Activated naive CD8-positive, alpha-beta T cell treated with anti-CD3 and anti-CD28 coated beads, Interleukin-2, amount 50 U/mL, for 24 hours (primary cell): ENCODE data around the gene TNFRSF1A.

Experiments
- ATAC-seq: fragments of 150-1000 bp; cut with Tn5 transposase; one replicate; pipeline ENCODE4 v1.10.0; 2021
- DNase-seq: peaks from one replicate; pipeline ENCODE4 v3.0.0; 2021
- H3K27ac Mint-ChIP-seq: one replicate; pipeline ENCODE4 v1.8.0; 2021; ENCODE audit warnings: mild to moderate bottlenecking, mixed read lengths
- H3K27me3 Mint-ChIP-seq: one replicate; pipeline ENCODE4 v1.8.0; 2021; ENCODE audit warnings: mixed read lengths
- H3K36me3 Mint-ChIP-seq: one replicate; pipeline ENCODE4 v1.8.0; 2021; ENCODE audit warnings: low read depth, mixed read lengths
- H3K4me1 Mint-ChIP-seq: one replicate; pipeline ENCODE4 v1.8.0; 2021; ENCODE audit warnings: mixed read lengths
- H3K4me3 Mint-ChIP-seq: one replicate; pipeline ENCODE4 v1.8.0; 2021; ENCODE audit warnings: mild to moderate bottlenecking, moderate library complexity, mixed read lengths
- H3K9me3 Mint-ChIP-seq: one replicate; pipeline ENCODE4 v1.8.0; 2021; ENCODE audit warnings: mixed read lengths

TNFRSF1A gene

GRCh38 chr12:6367969-6368892 lies 26.4 kb upstream of the TNFRSF1A start:
- H3K36me3 Mint-ChIP-seq: no peaks in the 10 kb centered on the region
- ATAC-seq (peak; percentile 44), DNase-seq (peak; percentile 30)
- H3K4me3 Mint-ChIP-seq: no peak overlapping the region
- H3K27ac Mint-ChIP-seq: peak overlapping the region; percentile 53
- peaks cover 40% of the 10 kb centered on the region for H3K4me1 Mint-ChIP-seq
- no peaks in the 10 kb centered on the region for H3K27me3 Mint-ChIP-seq
- no peaks in the 10 kb centered on the region for H3K9me3 Mint-ChIP-seq

DNA sequence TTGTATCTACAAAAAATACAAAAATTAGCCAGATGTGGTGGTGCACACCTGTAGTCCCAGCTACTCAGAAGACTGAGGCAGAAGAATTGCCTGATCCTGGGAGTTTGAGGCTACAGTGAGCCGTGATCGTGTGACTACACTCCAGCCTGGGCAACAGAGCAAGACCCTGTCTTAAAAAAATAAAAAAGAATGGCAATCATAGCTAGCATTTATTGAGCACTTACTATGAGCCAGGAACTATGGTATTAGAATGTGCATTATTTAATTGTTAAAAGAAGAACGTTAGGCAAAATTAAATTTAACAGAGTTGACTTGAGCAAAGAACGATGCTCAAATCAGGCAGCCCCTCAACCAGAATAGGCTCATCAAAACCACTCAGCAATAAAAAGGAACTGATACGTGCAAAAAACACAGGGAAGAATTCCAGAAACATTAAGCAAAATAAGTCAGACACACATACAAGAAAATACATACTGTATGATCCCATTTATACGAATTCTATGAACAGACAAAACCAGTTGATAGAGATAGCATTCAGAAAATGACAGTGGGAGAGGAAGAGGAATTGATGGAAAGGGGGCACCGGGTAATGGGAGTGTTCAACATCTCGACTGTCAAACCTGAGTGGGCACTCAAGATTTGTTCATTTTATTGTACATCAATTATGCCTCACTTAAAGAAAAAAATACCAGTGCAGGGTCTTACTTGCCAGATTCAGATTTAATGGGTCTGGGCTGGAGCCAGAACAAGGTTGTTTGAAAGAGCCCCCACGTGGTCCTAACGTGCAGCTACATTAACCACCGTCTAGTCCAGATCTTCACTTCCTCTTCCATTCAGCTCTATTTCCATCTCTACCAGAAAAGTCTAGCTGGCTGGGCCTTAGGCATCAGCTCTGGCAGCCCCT lies 25.4 kb upstream of the TNFRSF1A start:
- H3K4me3 Mint-ChIP-seq: no peak overlapping the region
- H3K9me3 Mint-ChIP-seq: no peaks in the 10 kb centered on the region
- no peaks in the 10 kb centered on the region for H3K36me3 Mint-ChIP-seq
- peak; percentile 45 for ATAC-seq
- no peaks in the 10 kb centered on the region for H3K27me3 Mint-ChIP-seq
- DNase-seq: no peak
- peaks cover 37% of the 10 kb centered on the region for H3K4me1 Mint-ChIP-seq
- H3K27ac Mint-ChIP-seq: peak overlapping the region; percentile 53

DNA sequence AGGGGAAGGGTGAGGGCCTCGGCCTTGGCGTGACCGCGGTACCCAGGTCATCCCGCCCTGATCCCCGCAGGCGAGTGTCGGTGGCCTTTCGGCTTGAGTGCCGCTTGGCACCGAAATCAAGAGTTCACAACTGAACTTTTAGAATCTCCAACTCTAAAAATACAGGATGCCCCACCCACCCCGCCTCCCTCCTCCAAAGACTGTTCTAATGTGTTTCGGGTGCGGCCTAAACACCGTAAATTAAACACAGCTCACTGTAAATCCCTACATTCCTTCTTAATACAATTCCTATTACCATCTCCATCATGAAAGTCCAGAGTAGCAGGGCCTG lies 22.1 kb upstream of the TNFRSF1A start:
- no peak for ATAC-seq
- peak overlapping the region; percentile 69 for H3K27ac Mint-ChIP-seq

DNA sequence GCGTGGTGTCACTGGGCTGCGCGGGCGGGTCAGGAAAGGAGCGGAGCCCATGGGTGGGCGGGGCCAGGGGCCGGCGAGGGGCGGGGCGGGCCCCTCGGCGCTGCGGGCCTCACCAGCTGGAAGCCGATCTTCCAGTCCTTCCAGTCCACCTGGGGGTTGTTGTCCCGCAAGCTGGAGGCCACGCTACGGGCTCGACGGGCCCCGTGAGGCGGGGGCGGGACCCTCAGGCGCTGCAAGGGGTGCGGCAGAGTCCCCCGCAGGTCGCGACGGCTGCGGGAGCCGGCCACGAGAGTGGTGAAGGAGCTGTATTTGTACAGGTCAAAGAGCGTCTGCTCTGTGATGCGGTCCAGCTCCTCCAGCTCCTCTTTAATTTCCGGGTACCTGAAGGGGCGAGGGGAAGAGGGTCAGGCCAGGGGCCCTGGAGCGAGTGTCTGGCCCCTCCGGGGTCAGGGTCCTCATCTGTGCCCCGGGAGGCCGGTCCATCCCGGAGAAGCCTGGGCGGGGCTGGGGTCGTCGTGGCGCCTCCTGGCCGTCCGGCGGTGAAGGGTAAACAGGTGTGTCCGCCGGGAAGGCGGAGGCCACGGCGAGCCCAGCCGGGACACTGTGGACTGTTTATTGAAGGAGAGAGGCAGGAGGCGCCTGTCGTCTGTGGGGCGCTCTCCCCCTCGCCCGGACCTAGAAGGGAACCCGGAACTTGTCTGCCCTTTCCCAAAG lies 21.6 kb upstream of the TNFRSF1A start:
- DNase-seq: peak; percentile 73
- Mint-ChIP-seq H3K9me3 (no peaks in the 10 kb centered on the region), H3K4me3 (peak overlapping the region; percentile 67), H3K36me3 (no peaks in the 10 kb centered on the region), H3K27ac (no peak overlapping the region), H3K27me3 (no peaks in the 10 kb centered on the region), H3K4me1 (peaks cover 39% of the 10 kb centered on the region)
- peak; percentile 84 for ATAC-seq

More for the DNA sequence above, 22.1 kb upstream of the TNFRSF1A start:
- Mint-ChIP-seq H3K27me3 (no peaks in the 10 kb centered on the region), H3K4me3 (peak overlapping the region; percentile 67), H3K36me3 (no peaks in the 10 kb centered on the region), H3K9me3 (no peaks in the 10 kb centered on the region), H3K4me1 (peaks cover 42% of the 10 kb centered on the region)
- DNase-seq: no peak

GRCh38 chr12:6363010-6363329 lies 21.1 kb upstream of the TNFRSF1A start:
- Mint-ChIP-seq H3K4me1 (peaks cover 34% of the 10 kb centered on the region), H3K27me3 (no peaks in the 10 kb centered on the region), H3K27ac (no peak overlapping the region), H3K4me3 (no peak overlapping the region), H3K36me3 (no peaks in the 10 kb centered on the region), H3K9me3 (no peaks in the 10 kb centered on the region)
- ATAC-seq (no peak), DNase-seq (no peak)

- H3K4me3 Mint-ChIP-seq: no peak overlapping the region
- no peaks in the 10 kb centered on the region for H3K9me3 Mint-ChIP-seq
- H3K27ac Mint-ChIP-seq: peak overlapping the region; percentile 33
- no peak for ATAC-seq
- H3K4me1 Mint-ChIP-seq: peaks cover 28% of the 10 kb centered on the region
- DNase-seq: no peak
- no peaks in the 10 kb centered on the region for H3K27me3 Mint-ChIP-seq
- no peaks in the 10 kb centered on the region for H3K36me3 Mint-ChIP-seq
These were observed 20.5 kb upstream of the TNFRSF1A start for GRCh38 chr12:6362403-6362802.

DNA sequence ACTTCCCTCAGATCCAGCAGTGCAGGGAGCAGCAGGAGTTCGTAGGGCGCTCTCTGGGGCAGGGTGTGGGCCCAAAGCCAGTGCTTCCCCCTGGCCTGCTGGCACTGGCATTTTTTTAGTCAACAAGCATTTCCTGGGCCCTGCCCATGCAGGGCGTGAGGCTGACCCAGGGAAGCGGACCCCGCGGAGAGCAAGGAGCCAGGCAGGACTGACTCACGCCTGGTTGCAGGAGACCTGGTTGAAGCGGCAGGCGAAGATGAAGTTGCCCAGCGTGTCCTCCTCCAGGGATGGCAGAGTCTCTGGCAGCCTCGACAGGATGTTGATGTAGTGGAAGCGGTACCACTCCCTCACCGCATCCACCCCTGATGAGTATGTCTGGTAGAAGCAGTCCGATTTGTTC lies 20.0 kb upstream of the TNFRSF1A start:
- Mint-ChIP-seq H3K36me3 (no peaks in the 10 kb centered on the region), H3K27ac (peak overlapping the region; percentile 33), H3K9me3 (no peaks in the 10 kb centered on the region), H3K27me3 (no peaks in the 10 kb centered on the region), H3K4me1 (peaks cover 23% of the 10 kb centered on the region), H3K4me3 (no peak overlapping the region)
- DNase-seq (no peak), ATAC-seq (no peak)

- Mint-ChIP-seq H3K4me3 (no peak overlapping the region), H3K27me3 (no peaks in the 10 kb centered on the region), H3K4me1 (peaks cover 22% of the 10 kb centered on the region), H3K27ac (no peak overlapping the region), H3K36me3 (no peaks in the 10 kb centered on the region), H3K9me3 (no peaks in the 10 kb centered on the region)
- ATAC-seq (no peak), DNase-seq (no peak)
These were observed 19.0 kb upstream of the TNFRSF1A start for GRCh38 chr12:6360578-6361490.

- Mint-ChIP-seq H3K27me3 (no peaks in the 10 kb centered on the region), H3K36me3 (no peaks in the 10 kb centered on the region), H3K27ac (no peak overlapping the region), H3K4me1 (peaks cover 22% of the 10 kb centered on the region), H3K9me3 (no peaks in the 10 kb centered on the region), H3K4me3 (no peak overlapping the region)
- DNase-seq: no peak
- ATAC-seq: no peak
These were observed 18.2 kb upstream of the TNFRSF1A start for GRCh38 chr12:6360080-6360571.

GRCh38 chr12:6358881-6359280 lies 17.0 kb upstream of the TNFRSF1A start:
- H3K27me3 Mint-ChIP-seq: no peaks in the 10 kb centered on the region
- H3K9me3 Mint-ChIP-seq: no peaks in the 10 kb centered on the region
- ATAC-seq (no peak), DNase-seq (no peak)
- peaks cover 21% of the 10 kb centered on the region for H3K4me1 Mint-ChIP-seq
- H3K4me3 Mint-ChIP-seq: no peak overlapping the region
- H3K36me3 Mint-ChIP-seq: no peaks in the 10 kb centered on the region
- H3K27ac Mint-ChIP-seq: peak overlapping the region; percentile 46

DNA sequence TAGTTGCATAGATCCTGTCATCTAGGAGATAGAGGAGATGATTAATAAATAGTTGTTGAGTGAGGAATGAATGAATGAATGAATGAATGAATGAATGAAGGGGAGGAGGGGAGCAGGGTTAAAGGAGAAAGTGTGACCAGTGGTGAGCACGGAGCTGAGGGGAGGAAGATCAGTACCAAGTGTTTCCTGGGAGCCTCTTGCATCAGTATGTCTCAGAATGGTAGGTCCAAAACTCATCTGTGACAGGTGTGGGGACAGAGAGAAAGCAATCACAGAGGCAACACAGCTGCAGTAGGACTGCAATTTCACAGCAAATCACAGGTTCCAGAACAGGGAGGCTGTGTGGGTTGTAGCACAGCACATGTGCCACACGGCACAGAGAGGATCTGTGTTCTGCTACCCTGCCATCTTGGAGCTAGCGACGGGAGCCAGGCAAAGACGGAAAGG lies 14.5 kb upstream of the TNFRSF1A start:
- no peak for ATAC-seq
- H3K4me1 Mint-ChIP-seq: peaks cover 13% of the 10 kb centered on the region
- H3K27me3 Mint-ChIP-seq: no peaks in the 10 kb centered on the region
- DNase-seq: no peak
- no peak overlapping the region for H3K27ac Mint-ChIP-seq
- H3K9me3 Mint-ChIP-seq: no peaks in the 10 kb centered on the region
- H3K36me3 Mint-ChIP-seq: no peaks in the 10 kb centered on the region
- H3K4me3 Mint-ChIP-seq: no peak overlapping the region

- H3K27ac Mint-ChIP-seq: no peak overlapping the region
- DNase-seq (no peak), ATAC-seq (no peak)
These were observed 13.9 kb upstream of the TNFRSF1A start for GRCh38 chr12:6355491-6356373.

More at GRCh38 chr12:6355491-6356373, 13.9 kb upstream of the TNFRSF1A start:
- H3K9me3 Mint-ChIP-seq: no peaks in the 10 kb centered on the region
- H3K4me3 Mint-ChIP-seq: no peak overlapping the region
- H3K36me3 Mint-ChIP-seq: no peaks in the 10 kb centered on the region
- H3K27me3 Mint-ChIP-seq: no peaks in the 10 kb centered on the region
- peaks cover 9% of the 10 kb centered on the region for H3K4me1 Mint-ChIP-seq
